Activated CD8-positive, alpha-beta memory T cell treated with anti-CD3 and anti-CD28 coated beads for 24 hours (primary cell): ENCODE results near the gene SUGCT.

Experiments used
- DNase-seq: peaks from one replicate; pipeline ENCODE4 v3.0.0-alpha.2; 2020

The SUGCT gene

DNA sequence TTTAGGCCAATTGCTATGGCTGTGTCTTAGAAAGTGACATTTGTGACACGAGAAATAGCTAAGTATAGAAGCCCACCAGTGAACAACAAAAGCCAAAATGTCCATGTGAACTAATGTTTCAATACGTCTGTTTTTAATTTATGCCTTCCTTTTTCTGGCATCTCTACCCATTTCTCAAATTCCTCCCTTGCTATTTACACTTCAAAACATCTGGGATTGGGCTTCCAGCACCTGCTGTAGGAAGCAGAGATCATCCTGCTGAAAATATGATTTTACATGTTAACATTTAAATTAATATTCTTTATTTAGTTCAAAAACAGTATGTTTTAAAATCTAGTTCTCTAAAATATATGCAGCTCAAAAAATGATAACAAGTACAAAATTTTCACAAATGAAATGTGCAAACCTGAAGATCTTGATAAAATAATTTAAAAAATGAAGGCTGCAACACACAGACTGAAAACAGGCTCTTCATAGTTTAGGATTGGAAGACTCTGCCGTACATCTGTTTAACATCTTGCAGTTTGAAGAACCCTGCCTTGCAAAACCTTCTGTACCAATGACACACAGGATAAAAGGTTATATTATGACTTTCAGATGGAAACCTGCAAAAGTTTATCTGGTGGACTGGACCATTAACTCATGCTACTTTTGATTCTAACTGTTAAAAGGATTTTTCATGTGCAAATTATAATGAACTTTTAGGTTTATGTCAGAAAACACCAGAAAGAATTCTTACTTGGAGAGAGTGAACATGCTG lies 408.4 kb downstream of the SUGCT start:
- DNase-seq = no peak

DNA sequence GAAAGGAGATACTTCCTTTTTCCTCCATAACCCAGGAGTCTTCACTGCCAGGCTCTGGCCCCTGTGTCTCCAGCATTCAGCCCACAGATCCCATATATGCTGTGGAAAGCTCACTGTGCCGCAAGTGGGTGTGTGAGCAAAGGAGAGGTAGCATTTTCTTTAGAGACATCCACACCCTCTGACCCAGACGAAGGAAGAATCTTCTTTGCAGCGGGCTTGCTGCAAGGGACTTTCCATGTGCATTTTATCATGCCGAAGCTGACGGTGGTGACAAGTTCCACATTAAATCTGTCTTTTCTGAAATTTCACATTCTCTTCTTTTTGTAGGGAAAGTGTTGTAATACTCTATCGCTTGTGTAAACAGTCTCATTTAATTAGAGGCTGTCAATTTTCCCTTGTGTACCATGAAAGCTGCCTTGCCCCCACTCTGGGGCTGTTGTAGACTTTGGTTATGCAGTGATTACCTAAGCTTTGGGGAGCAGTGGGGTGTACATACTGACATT lies 409.5 kb downstream of the SUGCT start:
- DNase-seq = no peak

DNA sequence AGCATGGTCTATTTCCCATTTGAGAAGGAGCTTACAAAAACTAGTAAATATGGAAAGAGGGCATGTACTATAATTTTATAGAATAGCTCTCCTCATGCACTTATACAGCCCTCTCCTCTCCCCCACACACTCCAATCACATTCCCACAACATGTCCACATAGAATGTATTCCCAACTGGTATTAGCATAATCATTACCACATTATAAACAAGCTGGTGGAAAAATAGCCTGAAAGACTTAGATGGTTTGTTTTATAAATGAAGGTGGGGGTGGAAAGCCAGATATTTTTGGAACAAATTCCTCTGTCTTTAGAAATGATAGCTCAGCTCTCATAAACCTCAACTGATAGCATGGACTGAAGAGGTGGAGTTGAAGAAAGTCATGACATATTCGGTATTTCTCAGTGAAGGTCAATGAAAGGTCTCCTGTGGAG lies 410.1 kb downstream of the SUGCT start:
- DNase-seq = no peak

DNA sequence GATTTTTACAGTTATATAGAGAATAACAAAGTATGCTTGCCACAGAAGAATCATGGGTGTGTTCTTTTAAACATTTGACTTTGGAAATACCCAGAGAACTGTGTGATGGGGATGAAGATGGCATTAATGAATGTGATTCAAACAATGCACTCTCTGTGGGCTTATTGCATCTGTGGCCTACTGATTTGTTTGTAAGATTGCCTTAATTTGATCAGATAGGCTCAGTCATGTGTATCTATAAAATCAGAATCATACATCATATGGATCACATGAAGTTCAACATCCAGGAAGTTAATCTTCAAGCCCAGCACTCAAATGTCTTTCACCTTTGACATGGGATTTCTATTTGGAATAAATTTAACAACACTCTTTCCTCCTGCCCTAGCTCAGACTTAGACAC lies 410.9 kb downstream of the SUGCT start:
- DNase-seq = no peak

DNA sequence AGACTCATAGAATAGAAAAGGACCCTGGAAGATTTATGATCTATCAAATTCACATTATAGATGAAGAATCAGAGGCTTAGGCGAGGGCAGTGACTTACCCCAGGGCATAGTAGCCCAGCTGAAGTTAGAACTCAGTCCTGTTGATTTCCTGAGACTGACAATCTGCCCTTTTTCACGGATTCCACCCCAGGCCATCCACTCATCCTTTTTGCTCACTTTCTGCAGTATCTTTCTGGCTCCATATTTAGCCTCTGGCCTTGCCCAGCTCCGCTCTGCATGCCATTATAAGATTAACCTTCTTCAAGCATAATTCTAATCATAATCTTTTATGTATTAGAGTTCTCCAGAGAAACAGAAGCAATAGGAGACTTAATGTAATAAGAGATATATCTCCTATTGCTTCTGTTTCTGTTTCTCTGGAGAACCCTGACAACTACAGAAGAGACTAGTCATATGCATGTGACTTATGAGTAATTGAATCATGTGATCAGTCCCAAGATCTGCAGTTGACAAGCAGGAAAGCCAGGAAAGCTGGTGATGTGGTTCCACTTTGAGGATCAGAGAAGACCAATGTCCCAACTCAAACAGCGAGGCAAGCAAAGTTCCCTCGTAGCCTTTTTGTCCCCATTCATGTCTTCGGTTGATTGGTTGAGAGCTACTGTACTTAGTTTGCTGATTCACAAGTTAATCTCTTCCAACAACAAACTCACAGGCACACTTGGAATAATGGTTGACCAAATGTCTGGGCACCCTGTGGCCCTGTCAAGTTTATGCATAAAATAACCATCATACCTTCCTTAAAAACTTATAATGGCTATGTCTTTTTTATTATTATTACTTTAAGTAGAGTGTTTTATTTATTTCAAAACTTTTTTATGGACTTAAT lies 412.1 kb downstream of the SUGCT start:
- DNase-seq = no peak

DNA sequence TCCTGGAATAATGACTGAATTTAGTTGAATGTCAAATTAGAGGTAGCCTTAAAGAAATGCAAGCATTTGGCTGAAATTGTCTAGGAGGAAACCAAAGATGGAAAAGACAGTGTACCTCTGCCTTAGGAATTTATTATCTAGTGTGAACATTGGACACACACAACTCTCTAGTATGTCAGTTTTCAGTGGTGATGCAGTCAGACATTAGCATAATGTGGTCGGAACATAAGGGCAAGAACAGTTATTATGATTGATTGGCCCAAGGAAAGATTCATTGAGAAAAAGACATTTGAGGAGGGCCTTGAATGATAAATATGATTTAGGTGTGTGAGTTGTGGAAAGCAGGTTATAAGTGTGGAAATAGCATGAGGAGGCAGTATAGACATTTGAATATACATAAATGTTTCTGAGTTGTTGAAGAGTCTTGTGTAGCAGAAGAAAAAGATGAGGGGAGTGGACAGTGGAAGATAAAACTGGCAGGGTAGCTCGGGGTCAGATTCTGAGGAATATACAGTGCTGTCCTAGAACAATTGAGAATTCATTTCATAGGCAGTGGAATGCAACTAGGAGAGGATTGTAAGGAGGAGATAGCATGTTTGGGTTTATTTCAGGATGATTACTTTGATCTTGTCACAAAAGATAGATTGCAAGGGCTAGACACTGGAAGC lies 414.7 kb downstream of the SUGCT start:
- no peak for DNase-seq

DNA sequence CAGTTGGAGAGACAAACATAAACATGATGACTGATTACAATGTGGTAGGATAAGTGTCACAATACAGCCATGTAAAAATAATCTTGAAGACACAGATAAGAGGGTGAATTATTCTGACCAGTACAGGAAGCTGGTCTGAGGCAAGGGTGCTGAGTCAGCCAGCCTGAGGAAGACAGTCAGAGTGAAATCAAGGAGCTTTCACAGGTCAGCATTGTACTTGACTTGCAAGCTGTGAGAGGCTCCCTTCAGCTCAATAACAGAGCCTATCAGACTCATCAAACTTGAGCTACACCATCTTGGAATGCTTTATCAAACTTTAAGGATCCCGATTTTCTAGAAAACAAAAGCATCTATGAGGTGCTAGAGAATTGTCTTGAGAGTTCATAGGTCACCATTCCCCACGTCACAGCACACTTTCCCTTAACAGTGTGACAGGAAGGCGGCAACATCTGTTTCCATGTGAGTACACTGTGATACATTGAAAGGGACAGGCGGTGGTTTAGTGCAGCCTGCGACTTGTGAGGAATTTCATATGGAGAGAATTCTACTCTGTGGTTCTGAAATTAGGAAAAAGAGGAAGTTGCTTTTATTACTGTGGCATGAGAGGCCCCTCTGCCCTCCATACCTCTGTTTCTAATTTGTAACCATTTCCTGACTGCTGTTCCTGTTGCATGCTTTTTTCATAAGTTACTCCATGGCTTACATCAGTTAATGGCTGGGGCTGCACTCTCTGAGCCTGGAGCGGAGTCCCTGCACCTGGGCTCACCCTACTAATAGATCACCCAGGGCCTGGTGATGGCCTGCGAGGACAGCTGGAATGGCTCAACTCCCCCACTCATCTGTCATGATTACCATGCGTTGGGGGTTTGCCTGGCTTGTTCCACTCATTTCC lies 417.1 kb downstream of the SUGCT start:
- no peak for DNase-seq

DNA sequence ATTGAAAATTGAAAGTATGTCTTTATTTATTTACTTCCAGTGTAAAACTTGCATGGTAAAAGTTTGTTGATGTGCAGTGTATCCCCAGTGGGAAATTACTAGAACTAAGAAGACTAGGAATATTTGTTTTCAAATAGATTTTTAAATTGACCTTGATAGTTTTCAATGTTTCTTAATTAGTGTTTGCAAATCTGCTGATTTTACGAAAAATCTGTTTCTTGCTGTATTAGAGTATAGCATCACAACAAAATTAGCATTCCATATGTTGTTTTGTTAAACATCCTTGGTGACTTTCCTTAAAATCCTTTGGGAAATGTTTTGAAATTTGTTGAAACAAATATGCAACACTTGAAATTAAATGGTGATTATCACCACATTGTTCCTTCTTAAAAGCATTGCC lies 425.9 kb downstream of the SUGCT start:
- no peak for DNase-seq

DNA sequence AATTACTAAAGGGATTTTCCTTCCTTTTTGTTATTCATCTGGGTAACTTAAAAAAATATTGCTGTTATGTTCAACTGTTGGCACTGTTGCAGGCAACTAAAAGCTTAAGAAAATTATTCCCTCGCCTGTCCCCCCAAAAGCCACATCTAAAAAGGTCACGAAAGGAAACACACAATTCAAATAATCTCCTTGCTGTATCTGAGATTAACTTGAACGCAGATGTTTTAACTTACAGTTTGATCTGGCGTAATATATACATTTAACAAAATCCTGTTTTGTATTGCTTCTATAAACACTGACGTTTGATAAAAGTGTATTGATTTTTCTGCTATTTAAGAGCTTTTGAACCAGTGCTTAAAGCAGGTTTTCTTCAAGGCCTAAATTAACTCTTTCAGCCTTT lies 432.1 kb downstream of the SUGCT start:
- no peak for DNase-seq

DNA sequence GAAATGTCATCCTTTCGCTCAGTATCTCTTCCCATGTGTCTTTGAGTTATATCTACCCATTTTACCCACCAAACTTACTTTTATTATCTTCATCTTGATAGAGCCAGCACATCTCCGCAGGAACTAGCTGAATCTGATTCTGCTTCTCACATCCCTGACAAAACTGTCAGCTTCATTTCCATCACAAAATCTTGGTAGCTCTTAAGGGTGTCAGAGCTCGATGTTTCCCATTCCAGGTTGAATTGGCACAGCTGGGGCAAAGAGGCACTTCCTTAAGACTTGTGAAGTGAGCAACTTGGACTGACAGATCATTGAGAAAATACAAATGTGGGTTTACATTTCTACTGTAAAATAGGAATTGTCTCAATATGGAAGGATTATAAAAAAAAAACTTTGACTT lies 434.5 kb downstream of the SUGCT start:
- no peak for DNase-seq

DNA sequence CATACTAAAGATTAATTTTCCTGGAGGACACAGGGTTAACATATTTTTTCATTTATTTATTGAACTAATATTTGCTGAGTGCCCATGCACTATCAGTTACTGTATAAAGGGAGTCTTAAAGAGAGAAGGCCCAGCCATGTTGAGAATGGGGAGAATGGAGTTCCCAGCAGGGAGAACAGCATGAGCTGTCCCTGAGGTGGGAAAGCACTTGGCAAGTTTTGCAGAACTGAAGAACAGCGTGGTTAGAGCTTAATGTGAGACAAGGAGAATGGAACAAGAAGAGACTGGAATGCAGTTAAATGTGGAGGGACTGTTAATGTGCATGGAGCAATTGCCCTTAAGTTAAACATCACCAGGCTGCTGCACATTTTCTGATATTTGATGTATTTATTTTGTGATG lies 435.4 kb downstream of the SUGCT start:
- DNase-seq = no peak

DNA sequence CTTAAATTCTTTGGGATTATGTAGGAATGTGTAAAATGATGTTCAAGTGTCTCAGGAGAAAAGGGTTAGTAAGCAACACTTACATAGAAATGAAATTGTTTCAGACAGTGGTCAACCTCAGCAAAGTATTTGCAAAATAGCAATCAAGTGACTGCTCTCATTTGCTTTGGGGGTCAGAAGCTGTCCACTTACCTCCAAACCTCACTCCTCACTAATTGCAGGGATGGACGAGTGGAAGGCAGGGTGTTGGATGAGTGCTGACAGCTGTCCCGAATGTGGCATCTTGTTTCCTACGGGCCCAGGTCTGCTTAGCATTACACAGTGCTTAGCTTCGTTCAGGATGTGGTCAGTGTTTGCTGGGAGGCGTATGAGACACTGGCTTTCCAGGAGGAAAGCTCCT lies 437.0 kb downstream of the SUGCT start:
- DNase-seq = no peak

DNA sequence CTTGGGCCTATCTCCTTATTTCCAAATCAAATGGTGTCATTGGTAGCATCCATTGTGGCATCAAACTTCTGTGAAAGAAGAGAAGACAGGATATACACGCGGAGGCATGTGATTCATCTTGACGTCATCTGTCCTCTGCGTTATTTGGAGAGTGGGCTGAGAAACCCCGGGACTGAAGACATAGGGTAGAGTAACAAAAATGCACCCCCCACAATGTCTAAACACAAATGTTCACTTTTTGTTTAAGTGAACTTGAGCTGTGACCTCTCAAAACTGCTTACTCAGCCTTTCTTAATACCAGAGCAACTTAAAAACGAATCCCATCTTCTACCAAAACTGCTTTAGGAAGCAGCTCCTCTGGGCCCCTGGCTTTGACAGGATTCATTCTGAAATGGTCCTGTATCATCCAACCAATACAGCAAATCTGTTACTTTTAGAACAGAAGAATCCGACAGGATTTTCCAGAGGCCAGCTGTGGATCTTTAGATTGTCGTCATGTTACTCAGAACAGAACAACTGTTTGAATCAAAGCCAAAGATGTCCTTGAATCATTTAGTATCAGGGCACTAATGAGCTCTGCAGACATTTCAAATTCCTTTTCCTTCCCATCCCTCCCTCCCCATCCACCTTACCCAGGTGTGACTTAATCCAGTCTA lies 438.1 kb downstream of the SUGCT start:
- no peak for DNase-seq

DNA sequence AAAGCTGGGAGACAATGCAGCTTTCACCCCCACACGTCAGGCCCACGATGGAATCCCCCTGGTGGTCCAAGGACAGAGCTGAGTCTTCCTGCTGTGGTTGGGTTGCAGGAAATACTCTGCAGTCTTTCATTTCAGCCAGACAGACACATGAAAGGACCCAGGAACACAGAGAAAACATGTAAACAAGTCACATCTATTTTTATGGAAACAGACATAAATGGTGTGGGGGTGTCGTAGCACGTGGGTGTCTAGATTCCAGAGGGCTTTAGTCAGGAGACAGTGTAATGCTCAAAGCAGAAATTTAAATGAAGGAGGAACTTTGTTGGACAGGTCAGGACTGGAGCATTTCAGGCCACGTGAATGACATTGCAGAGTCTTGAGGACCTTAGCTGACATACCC lies 444.6 kb downstream of the SUGCT start:
- no peak for DNase-seq

DNA sequence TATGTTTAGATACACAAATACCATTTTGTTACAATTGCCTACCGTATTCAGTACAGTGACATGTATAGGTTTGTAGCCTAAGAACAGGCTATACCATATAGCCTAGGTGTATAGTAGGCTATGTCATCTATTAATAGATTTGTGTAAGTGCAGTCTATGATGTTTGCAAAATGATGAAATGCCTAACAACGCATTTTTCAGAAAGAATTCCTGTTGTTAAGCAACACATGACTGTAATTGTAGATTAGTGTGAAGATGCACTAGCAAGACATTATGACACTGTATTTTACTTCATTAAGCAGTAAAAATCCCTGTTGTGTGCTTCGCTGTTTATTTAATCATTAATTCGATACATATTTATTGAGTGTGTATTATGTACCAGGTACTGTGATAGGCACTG lies 446.0 kb downstream of the SUGCT start:
- DNase-seq = no peak

DNA sequence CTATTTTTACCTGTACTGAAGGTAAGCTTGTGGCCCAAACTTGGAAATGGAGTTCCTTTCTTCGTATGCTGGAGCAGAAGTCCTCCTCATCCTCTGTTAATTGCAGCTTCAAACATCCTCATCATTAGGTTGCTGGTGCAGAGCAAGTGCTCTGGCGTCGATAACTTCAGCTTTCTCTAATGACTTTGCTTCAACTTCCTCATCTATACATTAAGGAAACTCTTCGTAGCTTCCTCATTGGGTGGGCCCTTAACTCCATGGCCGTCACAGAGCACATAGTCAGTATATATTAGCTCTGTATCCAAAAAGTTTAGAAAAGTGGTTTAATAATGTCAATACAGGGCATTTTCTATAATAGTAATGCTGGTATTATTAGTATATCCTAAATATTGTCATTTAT lies 447.7 kb downstream of the SUGCT start:
- DNase-seq = no peak

DNA sequence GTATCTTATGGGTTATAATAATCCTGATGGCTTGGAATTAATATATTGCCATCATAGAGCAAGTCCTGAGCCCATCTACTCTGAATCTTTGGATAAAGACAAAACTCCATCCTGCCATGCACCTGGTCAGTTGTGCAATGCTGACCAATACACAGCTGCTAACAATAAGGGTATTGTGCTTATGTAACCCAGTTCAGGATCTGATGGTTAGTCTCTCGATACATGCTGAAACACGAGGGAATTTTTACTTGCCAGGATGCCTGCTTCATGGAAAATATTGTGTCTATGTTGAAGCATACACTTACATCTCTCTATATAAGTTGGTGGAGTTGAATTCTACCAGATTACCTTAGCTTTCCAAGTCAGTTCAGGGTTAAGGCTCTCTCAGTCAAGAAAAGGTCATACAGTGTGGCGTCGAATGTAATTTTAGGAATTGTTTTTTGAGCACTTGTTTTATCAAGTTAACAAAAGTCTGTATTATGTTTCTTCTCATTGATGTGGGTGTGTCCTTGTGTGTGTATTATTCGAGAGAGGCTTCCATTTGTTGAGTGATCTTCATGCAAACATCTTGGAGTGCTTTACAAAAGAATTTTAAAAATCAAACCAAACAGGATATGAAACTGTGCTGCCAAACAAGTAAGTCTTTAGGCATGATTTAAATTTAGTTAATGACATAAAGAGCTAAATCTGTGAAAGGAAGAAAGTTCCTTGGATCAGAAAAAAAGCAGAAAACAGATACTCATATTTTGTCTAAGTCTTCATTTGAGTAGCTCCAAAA lies 449.1 kb downstream of the SUGCT start:
- DNase-seq = no peak

DNA sequence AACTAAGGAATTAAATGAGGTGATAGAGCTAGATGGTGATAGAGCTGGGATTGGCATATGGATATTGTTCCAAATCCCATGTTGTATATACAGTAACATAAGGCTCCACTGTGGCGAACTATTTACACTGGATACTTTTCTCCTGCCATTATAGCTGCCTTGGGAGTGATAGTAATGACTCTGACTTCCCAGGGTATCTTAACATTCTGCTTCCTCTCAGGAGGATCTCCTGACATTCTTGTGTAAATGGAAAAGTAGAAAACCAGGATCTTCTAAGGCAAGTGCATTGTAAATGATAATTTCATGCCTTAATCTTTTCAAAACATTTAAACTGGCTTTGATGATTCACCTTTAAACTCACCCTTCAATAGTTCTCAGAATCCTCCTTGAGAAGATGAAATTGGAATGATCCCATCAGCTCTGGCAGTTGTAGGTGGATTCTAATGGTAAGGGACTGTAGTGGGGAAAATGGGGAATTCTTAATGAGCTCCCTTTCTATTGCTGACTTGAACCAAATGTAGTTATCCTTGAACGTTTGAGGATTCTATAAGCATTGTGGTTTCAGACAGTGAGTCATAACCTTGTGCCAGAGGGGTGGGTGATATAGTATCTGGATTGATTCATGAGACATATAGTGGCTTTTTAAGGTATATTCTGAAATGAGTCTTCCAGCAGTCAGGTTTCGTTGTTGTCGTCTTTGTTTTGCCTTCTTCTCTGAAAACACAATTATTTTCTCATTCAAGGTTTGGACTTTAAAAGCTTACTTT lies 450.0 kb downstream of the SUGCT start:
- DNase-seq = no peak

DNA sequence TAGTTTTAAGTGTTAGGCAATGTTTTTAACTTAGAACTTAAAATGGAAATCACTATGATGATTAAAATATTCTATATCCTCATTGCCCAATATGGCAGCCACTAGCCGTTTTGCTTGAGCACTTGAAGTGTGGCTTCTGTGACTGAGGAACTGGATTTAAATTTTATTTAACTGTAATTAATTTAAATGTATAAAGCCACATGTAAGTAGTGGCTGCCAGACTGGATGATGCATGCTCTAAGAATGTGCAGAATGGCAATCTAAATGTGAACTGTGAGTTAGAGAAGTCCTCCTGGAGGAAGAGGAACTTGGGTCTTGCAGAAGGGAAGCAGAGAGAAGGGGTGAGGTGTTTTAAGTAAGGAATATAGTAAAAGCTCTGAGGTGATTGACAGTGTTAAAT lies 451.4 kb downstream of the SUGCT start:
- DNase-seq = no peak

DNA sequence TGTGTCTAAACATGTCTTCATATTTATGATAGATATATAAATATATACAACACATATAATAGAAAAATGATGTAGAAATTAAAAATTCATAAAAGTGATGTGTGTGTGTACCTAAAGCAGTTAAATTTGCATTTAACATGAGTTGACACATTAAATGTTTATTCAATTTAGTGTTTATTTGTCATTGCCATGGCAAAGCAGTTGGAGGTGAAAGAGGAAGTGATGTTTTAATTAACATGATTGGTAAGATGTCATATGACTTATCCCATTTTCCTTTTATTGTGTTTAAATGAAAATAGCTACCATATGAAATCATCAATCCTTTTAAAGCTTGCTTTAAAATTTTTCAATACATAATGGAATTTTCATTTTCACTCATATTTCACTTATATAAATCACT lies 452.6 kb downstream of the SUGCT start:
- no peak for DNase-seq
